RWPE1 (cell line): Measurements from ENCODE around the gene SLC4A7.
"Not testable (repeated sequence)": the region's sequence is repeated elsewhere in the genome, so short reads cannot be mapped to it uniquely, and the experiment has no call there.

Experiments
- CTCF ChIA-PET: fragments of 350-600 bp; sonication (Branson Sonifier 250); formaldehyde crosslinking; extraction: SDS; loops from one replicate; lab custom pipeline; 2021; lab: Yijun Ruan, JAX
- POLR2A ChIA-PET: fragments of 400-600 bp; formaldehyde crosslinking; extraction: SDS; loops from one replicate; lab custom pipeline; 2020; ENCODE audit warnings: antibody characterized with exemption; ENCODE audit not compliant: low non-redundant PET; lab: Yijun Ruan, JAX
- DNase-seq: peaks from one replicate; pipeline ENCODE4 v3.0.0; 2012; ENCODE audit warnings: low spot score
- H3K27ac ChIP-seq: fragments of 450-650 bp; 2 replicates; pipeline ENCODE4 v1.5.1; 2017
- TF ChIP-seq, protein P1 (sequence below): fragments of 450-650 bp; conservative IDR thresholded peaks from 2 replicates; pipeline ENCODE4 v1.5.1; 2017; ENCODE audit warnings: low read depth, mild to moderate bottlenecking

The SLC4A7 gene

DNA sequence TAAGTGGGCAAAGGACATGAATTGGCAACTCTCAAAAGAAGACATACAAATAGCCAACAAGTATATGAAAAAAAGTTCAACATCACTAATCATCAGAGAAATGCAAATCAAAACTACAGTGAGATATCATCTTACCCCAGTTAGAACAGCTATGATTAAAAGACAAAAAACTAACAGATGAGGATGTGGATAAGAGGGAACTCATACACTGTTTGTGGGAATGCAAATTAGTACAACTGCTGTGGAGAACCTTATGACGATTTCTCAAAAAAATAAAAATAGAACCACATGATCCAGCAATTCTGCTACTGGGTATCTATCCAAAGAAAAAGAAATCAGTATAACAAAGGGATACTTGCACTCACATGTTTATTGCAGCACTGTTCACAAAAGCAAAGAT, 143.7 kb downstream of the SLC4A7 start:
- TF ChIP-seq, protein P1, sequence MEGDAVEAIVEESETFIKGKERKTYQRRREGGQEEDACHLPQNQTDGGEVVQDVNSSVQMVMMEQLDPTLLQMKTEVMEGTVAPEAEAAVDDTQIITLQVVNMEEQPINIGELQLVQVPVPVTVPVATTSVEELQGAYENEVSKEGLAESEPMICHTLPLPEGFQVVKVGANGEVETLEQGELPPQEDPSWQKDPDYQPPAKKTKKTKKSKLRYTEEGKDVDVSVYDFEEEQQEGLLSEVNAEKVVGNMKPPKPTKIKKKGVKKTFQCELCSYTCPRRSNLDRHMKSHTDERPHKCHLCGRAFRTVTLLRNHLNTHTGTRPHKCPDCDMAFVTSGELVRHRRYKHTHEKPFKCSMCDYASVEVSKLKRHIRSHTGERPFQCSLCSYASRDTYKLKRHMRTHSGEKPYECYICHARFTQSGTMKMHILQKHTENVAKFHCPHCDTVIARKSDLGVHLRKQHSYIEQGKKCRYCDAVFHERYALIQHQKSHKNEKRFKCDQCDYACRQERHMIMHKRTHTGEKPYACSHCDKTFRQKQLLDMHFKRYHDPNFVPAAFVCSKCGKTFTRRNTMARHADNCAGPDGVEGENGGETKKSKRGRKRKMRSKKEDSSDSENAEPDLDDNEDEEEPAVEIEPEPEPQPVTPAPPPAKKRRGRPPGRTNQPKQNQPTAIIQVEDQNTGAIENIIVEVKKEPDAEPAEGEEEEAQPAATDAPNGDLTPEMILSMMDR: no peak
- no peak overlapping the region for H3K27ac ChIP-seq
- DNase-seq: no peak
- ChIA-PET POLR2A (no interaction called here), CTCF (no interaction called here)

DNA sequence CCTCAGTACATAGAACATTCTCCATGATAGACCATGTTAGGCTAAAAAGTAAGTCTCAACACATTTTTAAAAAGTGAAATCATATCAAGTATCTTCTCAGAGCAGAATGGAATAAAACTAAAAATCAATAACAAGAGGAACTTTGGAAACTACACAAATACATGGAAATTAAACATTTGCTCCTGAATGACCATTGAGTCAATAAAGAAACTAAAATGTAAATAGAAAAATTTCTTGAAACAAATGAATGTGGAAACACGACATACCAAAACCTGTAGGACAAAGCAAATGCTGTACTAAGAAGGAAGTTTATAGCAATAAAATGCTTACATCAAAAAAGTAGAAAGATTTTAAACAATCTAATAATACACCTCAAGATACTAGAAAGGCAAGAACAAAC, 148.6 kb downstream of the SLC4A7 start:
- DNase-seq: no peak
- TF ChIP-seq, protein P1: no peak
- ChIA-PET CTCF (no interaction called here), POLR2A (no interaction called here)
- H3K27ac ChIP-seq: no peak overlapping the region

DNA sequence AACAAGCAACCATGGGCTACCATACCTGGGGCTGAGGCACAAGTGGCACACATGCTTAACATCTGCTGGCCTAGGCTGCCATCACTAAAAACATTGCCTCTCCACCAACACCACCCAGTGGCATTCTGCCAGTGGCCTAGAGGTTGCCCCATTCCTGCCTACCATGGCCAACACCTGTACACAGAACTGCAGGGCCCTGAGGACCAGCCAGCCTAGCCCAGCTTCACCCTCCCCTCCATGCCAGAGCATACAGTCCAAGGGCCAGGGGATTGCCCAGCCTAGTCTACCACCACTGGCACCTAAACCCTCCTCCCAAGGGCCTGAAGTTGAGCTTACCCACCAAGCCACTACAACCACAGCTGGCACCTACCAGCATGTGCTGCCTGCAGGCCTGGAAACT, 150.3 kb downstream of the SLC4A7 start:
- ChIA-PET CTCF (no interaction called here), POLR2A (no interaction called here)
- H3K27ac ChIP-seq: no peak overlapping the region
- no peak for DNase-seq
- TF ChIP-seq, protein P1: no peak

DNA sequence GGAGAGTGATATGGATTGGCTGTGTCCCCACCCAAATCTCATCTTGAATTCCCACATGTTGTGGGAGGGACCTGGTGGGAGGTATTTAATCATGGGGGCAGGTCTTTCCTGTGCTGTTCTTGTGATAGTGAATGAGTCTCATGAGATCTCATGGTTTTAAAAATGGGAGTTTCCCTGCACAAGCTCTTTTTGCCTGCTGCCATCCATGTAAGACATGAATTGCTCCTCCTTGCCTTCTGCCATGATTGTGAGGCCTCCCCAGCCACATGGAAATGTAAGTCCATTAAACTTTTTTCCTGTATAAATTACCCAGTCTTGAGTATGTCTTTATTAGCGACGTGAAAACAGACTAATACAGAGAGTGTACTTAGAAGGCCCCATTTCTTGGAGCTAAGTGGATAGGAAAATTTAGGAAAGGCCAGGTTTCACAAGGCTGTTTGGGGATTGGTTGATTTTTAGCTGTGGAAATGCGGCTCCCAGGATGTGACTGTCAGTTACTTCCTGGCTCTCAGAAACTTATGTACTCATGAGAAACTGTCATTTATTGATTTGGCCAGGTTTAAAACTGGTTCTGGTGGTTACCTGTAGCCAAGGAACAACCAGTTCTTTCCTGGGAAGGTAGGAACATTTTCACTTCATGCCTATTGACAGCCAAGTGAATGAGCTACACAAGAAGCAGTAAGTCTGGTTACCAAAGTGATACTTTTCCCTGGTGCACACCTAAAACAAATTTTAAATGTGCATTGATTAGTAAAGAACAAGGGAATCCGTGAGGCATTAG, 155.0 kb downstream of the SLC4A7 start:
- CTCF ChIA-PET, H3K27ac ChIP-seq, POLR2A ChIA-PET, DNase-seq: not testable (repeated sequence)

DNA sequence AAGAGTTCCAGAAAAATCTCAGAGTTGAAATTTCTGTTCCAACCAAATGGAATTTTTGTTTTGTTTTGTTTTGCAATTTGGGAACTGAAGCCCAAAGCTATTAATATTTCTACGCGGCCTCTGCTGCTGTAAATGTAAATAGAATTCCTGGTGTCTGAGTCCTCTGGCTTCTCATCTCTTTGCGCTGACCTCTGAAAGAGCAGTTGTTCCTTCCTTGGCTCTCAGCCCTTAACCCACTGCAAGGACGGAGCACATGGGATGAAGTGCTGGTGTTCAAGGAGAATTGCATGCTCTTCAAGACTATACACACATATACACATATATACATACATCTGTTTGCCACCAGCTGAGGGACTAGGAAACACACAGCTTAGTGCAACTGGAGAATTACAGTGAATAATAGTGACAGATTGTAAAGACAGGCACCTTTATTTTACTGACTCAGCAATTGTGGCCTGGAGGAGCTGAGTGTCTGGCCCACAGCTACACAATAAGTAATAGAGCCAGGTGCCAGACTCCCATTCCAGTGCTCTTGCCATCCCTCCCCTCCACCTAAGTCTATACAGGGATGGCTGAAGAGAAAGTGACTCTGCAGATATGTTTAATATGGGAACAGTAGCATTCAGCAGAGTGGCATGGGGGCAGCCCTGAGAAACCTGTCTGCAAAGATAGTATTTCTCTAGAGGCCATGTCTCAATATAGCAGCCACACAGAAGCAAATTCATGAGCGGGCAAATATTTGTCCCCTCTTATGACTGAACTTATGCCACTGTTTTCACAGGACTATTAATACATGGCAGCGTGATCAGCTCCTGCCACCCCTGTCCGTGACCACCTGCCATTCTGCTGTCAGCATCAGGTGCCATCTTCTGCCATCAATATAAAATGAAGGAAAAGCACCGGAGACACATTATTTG, 157.3 kb downstream of the SLC4A7 start:
- CTCF ChIA-PET: no interaction called here
- no peak overlapping the region for H3K27ac ChIP-seq
- DNase-seq: no peak
- POLR2A ChIA-PET: no interaction called here
- TF ChIP-seq, protein P1: no peak

DNA sequence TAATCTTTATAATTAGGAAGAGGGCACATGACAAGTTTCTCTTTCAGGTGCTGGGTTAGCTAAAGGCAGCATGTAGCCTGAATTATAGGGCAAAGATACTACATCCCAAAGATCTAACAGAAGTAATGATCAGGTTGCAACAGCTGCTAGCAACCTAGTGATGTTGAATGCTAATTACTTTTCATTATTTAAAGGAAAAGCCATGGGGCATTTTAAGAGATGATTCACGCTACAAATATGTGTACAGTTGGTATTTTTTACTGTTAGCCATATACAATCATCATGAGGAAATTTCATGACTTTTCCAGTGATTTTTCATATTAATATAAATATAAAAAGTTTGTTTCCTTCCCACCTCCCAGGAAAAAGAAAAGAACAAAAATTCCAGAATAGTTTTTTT, 158.0 kb downstream of the SLC4A7 start:
- TF ChIP-seq, protein P1: no peak
- POLR2A ChIA-PET: no interaction called here
- H3K27ac ChIP-seq: no peak overlapping the region
- DNase-seq: no peak
- CTCF ChIA-PET: no interaction called here
